GM06990 (cell line): ENCODE results near the gene ICAM4.
A peak's percentile ranks its signal among the peaks of the same experiment; 100 is the strongest.

ENCODE experiments used
- DNase-seq: peaks from one replicate; pipeline ENCODE4 v3.0.0-alpha.2; 2011; ENCODE audit not compliant: insufficient read length; ENCODE audit errors: extremely low read depth
- H3K27me3 ChIP-seq: replicated peaks from 2 replicates; pipeline ENCODE4 v1.6.0; 2011; ENCODE audit warnings: low read length; ENCODE audit not compliant: control insufficient read depth, insufficient read depth
- H3K36me3 ChIP-seq: 2 replicates; pipeline ENCODE4 v1.5.1; 2011; ENCODE audit warnings: low read length; ENCODE audit not compliant: control insufficient read depth, insufficient read depth
- H3K4me3 ChIP-seq: replicated peaks from 2 replicates; pipeline ENCODE4 v1.5.1; 2011; ENCODE audit warnings: low read depth, mild to moderate bottlenecking, control low read depth, low read length
- TF ChIP-seq, protein P1 (sequence below): IDR thresholded peaks from 2 replicates; pipeline ENCODE4 v1.5.1; 2011; ENCODE audit warnings: low read length, control low read depth, mild to moderate bottlenecking, inconsistent platforms; ENCODE audit not compliant: insufficient read depth, poor library complexity, severe bottlenecking

ICAM4 gene

DNA sequence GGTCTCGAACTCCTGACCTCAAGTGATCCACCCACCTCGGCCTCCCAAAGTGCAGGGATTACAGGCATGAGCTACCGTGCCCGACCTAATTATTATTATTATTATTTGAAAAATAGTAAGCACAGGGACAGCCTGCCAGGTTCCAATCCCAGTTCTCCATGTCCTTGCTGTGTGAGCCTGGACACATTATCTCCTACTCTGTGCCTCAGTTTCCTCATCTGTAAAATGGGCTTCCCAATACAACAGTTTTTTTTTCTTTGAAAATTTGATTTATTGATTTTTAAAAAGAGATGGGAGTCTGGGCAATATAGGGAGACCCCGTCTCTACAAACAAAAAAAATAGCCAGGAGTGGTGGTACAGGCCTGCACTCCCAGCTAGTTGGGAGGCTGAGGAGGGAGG lies 19.6 kb downstream of the ICAM4 start:
- H3K27me3 ChIP-seq: no peaks in the 10 kb centered on the region
- no peak overlapping the region for H3K4me3 ChIP-seq
- no peaks in the 10 kb centered on the region; the same call in none of the 2 replicates for H3K36me3 ChIP-seq
- DNase-seq: no peak
- TF ChIP-seq, protein P1, sequence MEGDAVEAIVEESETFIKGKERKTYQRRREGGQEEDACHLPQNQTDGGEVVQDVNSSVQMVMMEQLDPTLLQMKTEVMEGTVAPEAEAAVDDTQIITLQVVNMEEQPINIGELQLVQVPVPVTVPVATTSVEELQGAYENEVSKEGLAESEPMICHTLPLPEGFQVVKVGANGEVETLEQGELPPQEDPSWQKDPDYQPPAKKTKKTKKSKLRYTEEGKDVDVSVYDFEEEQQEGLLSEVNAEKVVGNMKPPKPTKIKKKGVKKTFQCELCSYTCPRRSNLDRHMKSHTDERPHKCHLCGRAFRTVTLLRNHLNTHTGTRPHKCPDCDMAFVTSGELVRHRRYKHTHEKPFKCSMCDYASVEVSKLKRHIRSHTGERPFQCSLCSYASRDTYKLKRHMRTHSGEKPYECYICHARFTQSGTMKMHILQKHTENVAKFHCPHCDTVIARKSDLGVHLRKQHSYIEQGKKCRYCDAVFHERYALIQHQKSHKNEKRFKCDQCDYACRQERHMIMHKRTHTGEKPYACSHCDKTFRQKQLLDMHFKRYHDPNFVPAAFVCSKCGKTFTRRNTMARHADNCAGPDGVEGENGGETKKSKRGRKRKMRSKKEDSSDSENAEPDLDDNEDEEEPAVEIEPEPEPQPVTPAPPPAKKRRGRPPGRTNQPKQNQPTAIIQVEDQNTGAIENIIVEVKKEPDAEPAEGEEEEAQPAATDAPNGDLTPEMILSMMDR: no peak

- no peaks in the 10 kb centered on the region for H3K27me3 ChIP-seq
- DNase-seq: no peak
- H3K4me3 ChIP-seq: no peak within 1 kb of the TSS
- no peaks in the 10 kb centered on the region; the same call in none of the 2 replicates for H3K36me3 ChIP-seq
- TF ChIP-seq, protein P1: no peak
Observed at GRCh38 chr19:10309423-10309822, 22.7 kb downstream of the ICAM4 start, which contains the start of gene ZGLP1. Gene ZGLP1 (minus strand): TSS chr19:10309815.

GRCh38 chr19:10315335-10316214 lies 28.8 kb downstream of the ICAM4 start, which contains the start of gene FDX2:
Gene FDX2 (minus strand): TSS chr19:10316015. CDS start chr19:10315996, 19 bp downstream.
- peaks cover 16% of the 10 kb centered on the region for H3K36me3 ChIP-seq
- peak within 1 kb of the TSS; percentile 76 for H3K4me3 ChIP-seq
- no peaks in the 10 kb centered on the region for H3K27me3 ChIP-seq
- TF ChIP-seq, protein P1: no peak
- DNase-seq: peak; percentile 86

GRCh38 chr19:10316229-10317044 lies 29.7 kb downstream of the ICAM4 start:
- H3K36me3 ChIP-seq: peaks cover 19% of the 10 kb centered on the region
- H3K27me3 ChIP-seq: no peaks in the 10 kb centered on the region
- TF ChIP-seq, protein P1: no peak
- no peak for DNase-seq
- no peak overlapping the region for H3K4me3 ChIP-seq

DNA sequence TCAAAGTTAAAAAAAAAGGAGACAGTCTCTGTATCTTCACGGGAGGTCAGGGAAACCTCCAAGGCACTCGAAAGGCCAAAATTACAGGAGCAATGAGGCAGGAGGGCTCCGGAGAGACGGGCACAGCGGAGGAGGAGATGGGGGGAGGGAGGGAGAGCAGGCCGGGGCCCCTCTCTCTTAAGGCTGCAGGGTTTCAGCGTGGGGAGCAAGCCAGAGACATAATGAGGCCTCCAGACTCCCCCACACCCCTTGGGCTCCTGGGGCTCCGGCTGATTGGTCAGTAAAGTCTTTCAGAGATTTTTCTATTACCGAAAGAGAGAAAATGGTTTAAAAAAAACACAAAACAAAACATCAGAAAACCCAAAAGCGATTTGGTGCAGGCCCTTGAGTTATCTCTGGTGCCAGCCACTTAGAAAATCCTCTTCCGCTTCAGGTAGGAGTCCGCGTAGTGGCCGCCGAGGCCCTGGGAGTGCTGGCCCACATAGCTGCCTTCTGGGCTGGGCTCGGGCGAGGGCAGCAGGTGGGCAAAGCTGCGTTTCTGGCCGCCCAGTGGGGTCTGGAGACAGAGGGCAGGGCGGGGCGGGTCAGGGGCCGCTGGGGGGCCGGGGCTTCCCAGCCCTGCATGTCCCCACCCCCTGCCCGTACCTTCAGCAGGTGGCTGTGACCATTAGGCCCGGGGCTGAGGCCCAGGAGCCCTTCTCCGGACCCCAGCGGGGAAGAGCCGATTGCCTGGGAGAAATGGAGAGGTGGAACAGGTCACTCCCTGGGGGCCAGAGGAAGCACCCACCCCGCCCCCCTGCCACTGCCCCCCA lies 30.5 kb downstream of the ICAM4 start:
- DNase-seq: no peak
- peaks cover 25% of the 10 kb centered on the region for H3K36me3 ChIP-seq
- no peak overlapping the region for H3K4me3 ChIP-seq
- H3K27me3 ChIP-seq: no peaks in the 10 kb centered on the region
- TF ChIP-seq, protein P1: no peak
